GM21367 (cell line): ENCODE measurements around the gene NDUFAF7.
"Not testable (repeated sequence)": the region's sequence is repeated elsewhere in the genome, so short reads cannot be mapped to it uniquely, and the experiment has no call there.

Experiments used
- ATAC-seq: cut with Tn5 transposase; IDR thresholded peaks from one replicate; pipeline ENCODE4 v1.9.1; 2021; ENCODE audit not compliant: unreplicated experiment

NDUFAF7 gene

GRCh38 chr2:37281916-37282315 lies 50.5 kb downstream of the NDUFAF7 start:
- no peak for ATAC-seq

- ATAC-seq, result no peak
Observed at GRCh38 chr2:37282746-37283145, 51.3 kb downstream of the NDUFAF7 start.

GRCh38 chr2:37283207-37283606 lies 51.7 kb downstream of the NDUFAF7 start:
- no peak for ATAC-seq

GRCh38 chr2:37284381-37284780 lies 52.9 kb downstream of the NDUFAF7 start:
- no peak for ATAC-seq

- no peak for ATAC-seq
Observed at GRCh38 chr2:37287966-37288365, 56.5 kb downstream of the NDUFAF7 start.

- no peak for ATAC-seq
Observed at GRCh38 chr2:37291680-37292079, 60.2 kb downstream of the NDUFAF7 start.

- ATAC-seq, result not testable (repeated sequence)
Observed at GRCh38 chr2:37294858-37295257, 63.4 kb downstream of the NDUFAF7 start.

GRCh38 chr2:37295469-37296073 lies 64.1 kb downstream of the NDUFAF7 start:
- no peak for ATAC-seq

GRCh38 chr2:37297632-37298031 lies 66.2 kb downstream of the NDUFAF7 start:
- no peak for ATAC-seq
